ENCODE measurements around the gene KRT77.

KRT77 gene

DNA sequence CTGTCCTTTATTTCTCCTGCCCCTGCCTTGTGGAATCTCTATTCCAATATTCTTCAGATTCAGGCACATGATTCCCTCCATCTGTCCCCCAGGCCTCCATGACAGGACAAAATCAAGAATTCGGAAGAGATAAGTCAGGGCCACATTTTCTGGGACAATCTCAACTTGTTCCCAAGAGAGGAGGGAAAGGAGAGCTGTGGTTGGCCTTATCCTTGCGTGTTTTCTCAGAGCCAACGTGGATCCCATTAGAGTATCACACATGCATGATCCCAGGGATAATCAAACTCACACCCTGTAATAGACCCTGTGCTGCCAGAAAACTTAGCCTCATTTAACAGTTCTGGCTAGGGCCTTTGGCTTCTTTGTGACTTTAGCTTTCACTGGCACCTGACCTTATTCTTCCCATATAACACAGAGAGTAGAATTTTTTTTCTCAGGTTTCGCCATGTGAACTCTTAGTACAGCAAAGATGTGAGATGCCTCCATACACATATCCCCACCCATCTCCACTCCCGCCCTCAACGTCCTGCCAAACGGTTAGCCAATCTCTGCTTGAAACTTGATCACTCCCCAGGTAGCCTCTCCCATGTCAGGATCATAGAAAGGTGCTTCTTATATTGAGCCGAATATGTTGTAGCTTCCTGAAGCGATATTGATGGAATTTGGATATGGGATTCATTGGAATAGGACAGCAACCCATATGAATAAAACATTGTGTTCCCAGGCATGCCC is 16.4 kb downstream of the KRT77 start:
- Histone ChIP-seq H3K9me3 (ENCODE audit: low read depth, low read length) (no peaks in the 10 kb centered on the region), H3K4me3 (no peak overlapping the region), H3K36me3 (ENCODE audit: insufficient read depth, low read length) (no peaks in the 10 kb centered on the region), H3K27ac (no peak overlapping the region), H3K9ac (ENCODE audit: insufficient read length) (no peak overlapping the region)
- TF ChIP-seq EZH2 (IDR thresholded peaks at IDR 0.05), result no peak
- no peak for TF ChIP-seq POLR2AphosphoS5 (IDR thresholded peaks at IDR 0.05; ENCODE audit: borderline replicate concordance, low read depth, low read length)
- no peak for TF ChIP-seq FOXP2 (optimal IDR thresholded peaks at IDR 0.05; ENCODE audit: control extremely low read depth, extremely low read length, insufficient read depth)
- DNase-seq (ENCODE audit: low read depth, low spot score), result no peak

DNA sequence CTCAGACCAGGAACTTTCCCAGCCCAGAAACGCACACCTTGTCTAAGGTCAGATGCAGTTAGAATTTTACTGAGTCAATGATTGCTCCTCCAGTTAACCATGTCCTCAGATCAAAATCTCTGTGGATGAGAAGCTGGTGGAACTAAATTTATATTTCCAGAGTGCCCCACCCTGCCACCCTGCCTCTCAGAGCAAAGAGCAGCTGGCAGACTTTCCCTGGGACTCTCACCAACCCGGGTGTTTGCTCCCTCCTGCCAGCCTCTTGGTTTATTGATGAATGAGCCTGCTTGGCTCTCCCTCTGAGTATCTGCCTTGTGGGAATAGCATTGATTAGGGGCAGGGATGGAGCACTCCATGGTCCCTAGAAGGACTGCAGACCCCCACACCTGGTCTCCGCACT is 17.3 kb downstream of the KRT77 start:
- no peak overlapping the region for H3K4me3 ChIP-seq
- H3K27ac ChIP-seq, result no peak overlapping the region
- TF ChIP-seq FOXP2 (optimal IDR thresholded peaks at IDR 0.05; ENCODE audit: control extremely low read depth, extremely low read length, insufficient read depth), result no peak
- no peak for TF ChIP-seq POLR2AphosphoS5 (IDR thresholded peaks at IDR 0.05; ENCODE audit: borderline replicate concordance, low read depth, low read length)
- no peak for TF ChIP-seq EZH2 (IDR thresholded peaks at IDR 0.05)

DNA sequence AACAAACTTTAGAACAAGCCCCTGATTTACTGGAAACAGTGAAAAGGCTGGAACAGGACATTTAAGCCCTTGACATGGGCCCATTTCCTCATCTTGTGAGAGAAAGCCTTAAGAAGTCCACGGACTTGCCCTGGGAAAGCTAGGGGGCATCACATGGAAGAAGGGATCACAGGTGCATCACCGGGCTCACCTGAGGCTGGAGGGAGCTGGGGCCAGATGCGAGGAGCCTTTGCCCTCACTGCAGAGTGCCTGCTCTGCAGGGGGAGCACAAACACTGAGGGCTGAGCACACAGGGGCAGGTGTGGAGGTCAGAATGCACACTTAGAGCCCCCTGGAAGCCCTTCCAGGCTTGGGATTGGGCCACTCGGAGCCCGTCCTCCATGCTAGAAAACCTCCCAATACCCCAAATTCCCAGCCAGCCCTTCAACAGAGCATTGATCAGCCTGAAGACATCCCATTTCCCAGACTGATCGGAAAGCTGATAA is 17.9 kb downstream of the KRT77 start:
- no peak for DNase-seq (ENCODE audit: low read depth, low spot score)
- no peak overlapping the region for H3K9ac ChIP-seq (ENCODE audit: insufficient read length)
- TF ChIP-seq POLR2AphosphoS5 (IDR thresholded peaks at IDR 0.05; ENCODE audit: borderline replicate concordance, low read depth, low read length), result no peak
- TF ChIP-seq EZH2 (IDR thresholded peaks at IDR 0.05), result no peak
- TF ChIP-seq FOXP2 (optimal IDR thresholded peaks at IDR 0.05; ENCODE audit: control extremely low read depth, extremely low read length, insufficient read depth), result no peak
- no peaks in the 10 kb centered on the region for H3K9me3 ChIP-seq (ENCODE audit: low read depth, low read length)
- H3K4me3 ChIP-seq, result no peak overlapping the region
- H3K36me3 ChIP-seq (ENCODE audit: insufficient read depth, low read length), result no peaks in the 10 kb centered on the region
- H3K27ac ChIP-seq, result no peak overlapping the region

More for the DNA sequence above, 17.3 kb downstream of the KRT77 start:
- H3K36me3 ChIP-seq (ENCODE audit: insufficient read depth, low read length), result no peaks in the 10 kb centered on the region
- no peaks in the 10 kb centered on the region for H3K9me3 ChIP-seq (ENCODE audit: low read depth, low read length)
- no peak overlapping the region for H3K9ac ChIP-seq (ENCODE audit: insufficient read length)
- no peak for DNase-seq (ENCODE audit: low read depth, low spot score)

DNA sequence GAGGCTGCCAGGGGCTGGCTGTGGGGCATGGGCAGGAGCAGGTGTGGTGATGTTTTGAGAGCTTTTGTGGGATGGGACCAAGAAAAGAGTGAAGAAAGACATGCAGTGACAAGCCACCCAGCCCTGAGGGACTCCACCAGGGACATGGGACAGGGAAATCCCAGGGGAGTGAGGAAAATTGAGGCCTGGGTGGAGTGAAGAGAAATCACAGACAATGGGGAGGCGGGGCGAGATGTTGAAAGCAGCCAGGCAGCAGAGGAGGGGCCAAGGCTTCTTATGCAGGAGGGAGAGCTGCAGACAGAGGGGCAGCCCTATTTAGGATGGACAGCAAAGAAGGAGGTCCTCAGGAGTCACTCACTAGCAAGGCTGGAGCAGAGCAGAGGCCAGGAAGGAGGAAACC is 18.9 kb downstream of the KRT77 start:
- Histone ChIP-seq H3K36me3 (ENCODE audit: insufficient read depth, low read length) (no peaks in the 10 kb centered on the region), H3K4me3 (no peak overlapping the region), H3K9me3 (ENCODE audit: low read depth, low read length) (no peaks in the 10 kb centered on the region), H3K9ac (ENCODE audit: insufficient read length) (no peak overlapping the region), H3K27ac (no peak overlapping the region)
- TF ChIP-seq EZH2 (IDR thresholded peaks at IDR 0.05) (no peak), FOXP2 (optimal IDR thresholded peaks at IDR 0.05; ENCODE audit: control extremely low read depth, extremely low read length, insufficient read depth) (no peak), POLR2AphosphoS5 (IDR thresholded peaks at IDR 0.05; ENCODE audit: borderline replicate concordance, low read depth, low read length) (no peak)
- DNase-seq (ENCODE audit: low read depth, low spot score), result no peak

DNA sequence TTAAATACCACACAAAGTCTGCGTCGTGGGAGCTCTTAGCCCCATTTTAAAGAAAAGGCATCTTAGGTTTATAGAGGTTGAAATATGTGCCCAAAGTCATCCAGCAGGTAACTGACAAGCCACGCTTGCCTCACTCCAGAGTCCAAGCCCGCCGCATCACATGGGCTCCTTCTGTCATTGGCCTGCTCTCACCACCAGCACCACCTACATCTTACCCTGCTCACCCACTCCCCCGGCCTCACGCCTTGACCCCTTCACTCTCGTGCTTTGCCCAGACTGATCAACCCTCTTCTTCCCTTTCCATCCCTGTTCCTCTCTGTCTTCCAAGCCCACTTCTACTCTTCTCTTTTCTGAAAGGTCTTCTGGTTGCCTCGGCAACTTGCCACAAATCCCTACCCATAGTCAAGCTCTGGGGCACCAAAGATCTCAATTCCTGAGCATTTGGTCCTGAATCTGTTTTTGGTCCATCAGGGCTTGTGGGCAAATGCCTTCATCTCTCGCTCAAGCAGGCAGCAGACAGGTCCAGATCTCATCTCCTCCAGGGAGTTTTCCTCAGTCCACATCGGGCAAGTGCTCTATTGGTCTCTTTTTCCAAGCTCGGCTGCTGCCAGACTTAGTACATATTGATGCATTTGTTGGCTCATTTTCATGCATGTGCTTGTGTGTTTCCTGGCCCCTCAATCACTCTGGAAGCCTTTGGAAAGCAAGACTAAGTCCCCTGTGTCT is 19.6 kb downstream of the KRT77 start:
- Histone ChIP-seq H3K4me3 (no peak overlapping the region), H3K9ac (ENCODE audit: insufficient read length) (no peak overlapping the region), H3K9me3 (ENCODE audit: low read depth, low read length) (no peaks in the 10 kb centered on the region), H3K27ac (no peak overlapping the region), H3K36me3 (ENCODE audit: insufficient read depth, low read length) (no peaks in the 10 kb centered on the region)
- DNase-seq (ENCODE audit: low read depth, low spot score), result no peak
- TF ChIP-seq POLR2AphosphoS5 (IDR thresholded peaks at IDR 0.05; ENCODE audit: borderline replicate concordance, low read depth, low read length), result no peak
- TF ChIP-seq EZH2 (IDR thresholded peaks at IDR 0.05), result no peak
- TF ChIP-seq FOXP2 (optimal IDR thresholded peaks at IDR 0.05; ENCODE audit: control extremely low read depth, extremely low read length, insufficient read depth), result no peak

DNA sequence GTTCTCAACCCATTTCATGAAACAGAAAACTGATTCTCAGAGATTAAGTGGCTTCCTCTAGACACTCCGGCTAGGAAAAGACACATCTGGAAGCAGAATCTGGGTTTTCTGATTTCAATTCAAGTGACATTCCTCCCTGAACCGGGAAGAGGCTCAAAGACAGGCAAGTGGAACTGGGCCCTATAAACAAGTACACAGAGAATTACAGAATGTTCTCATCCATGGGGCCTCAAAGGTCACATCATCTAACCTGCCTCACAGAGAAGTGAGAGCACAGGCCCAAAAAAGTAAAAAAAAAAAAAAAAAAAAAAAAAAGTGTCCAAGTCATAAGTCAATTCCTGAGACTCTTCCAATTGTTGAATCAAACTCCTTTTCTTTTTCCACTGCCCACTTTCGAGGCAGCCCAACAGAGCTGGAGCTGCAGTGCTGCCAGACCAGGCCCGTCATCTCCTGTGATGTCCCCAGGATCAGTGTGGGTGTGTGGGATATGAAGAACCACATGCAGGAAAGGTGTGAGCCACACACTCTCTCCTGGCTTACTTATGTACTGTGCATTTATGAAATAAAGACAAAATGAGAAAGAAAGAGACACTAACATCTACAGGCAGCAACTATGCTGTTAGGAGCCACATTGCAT is 20.3 kb downstream of the KRT77 start:
- TF ChIP-seq POLR2AphosphoS5 (IDR thresholded peaks at IDR 0.05; ENCODE audit: borderline replicate concordance, low read depth, low read length), result no peak
- no peak for TF ChIP-seq EZH2 (IDR thresholded peaks at IDR 0.05)
- no peak for TF ChIP-seq FOXP2 (optimal IDR thresholded peaks at IDR 0.05; ENCODE audit: control extremely low read depth, extremely low read length, insufficient read depth)
- no peak for DNase-seq (ENCODE audit: low read depth, low spot score)
- no peak overlapping the region for H3K27ac ChIP-seq
- no peaks in the 10 kb centered on the region for H3K36me3 ChIP-seq (ENCODE audit: insufficient read depth, low read length)
- H3K9me3 ChIP-seq (ENCODE audit: low read depth, low read length), result no peaks in the 10 kb centered on the region
- H3K4me3 ChIP-seq, result no peak overlapping the region
- H3K9ac ChIP-seq (ENCODE audit: insufficient read length), result no peak overlapping the region

DNA sequence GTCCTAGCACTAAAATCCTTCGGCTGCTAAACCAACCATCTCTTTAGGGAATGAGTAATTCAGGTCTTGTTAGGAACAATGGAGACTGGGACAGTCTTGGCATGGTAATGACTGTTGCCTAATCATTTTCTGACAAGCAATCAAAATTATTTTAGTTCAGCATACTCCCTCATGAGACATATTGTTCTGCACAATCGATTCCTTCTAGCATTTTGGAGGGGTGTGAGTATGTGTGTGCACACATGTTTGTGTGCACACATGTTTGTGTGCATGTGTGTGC is 21.0 kb downstream of the KRT77 start:
- Histone ChIP-seq H3K36me3 (ENCODE audit: insufficient read depth, low read length) (no peaks in the 10 kb centered on the region), H3K27ac (no peak overlapping the region), H3K9ac (ENCODE audit: insufficient read length) (no peak overlapping the region), H3K9me3 (ENCODE audit: low read depth, low read length) (no peaks in the 10 kb centered on the region), H3K4me3 (no peak overlapping the region)
- no peak for DNase-seq (ENCODE audit: low read depth, low spot score)
- no peak for TF ChIP-seq POLR2AphosphoS5 (IDR thresholded peaks at IDR 0.05; ENCODE audit: borderline replicate concordance, low read depth, low read length)
- TF ChIP-seq EZH2 (IDR thresholded peaks at IDR 0.05), result no peak
- no peak for TF ChIP-seq FOXP2 (optimal IDR thresholded peaks at IDR 0.05; ENCODE audit: control extremely low read depth, extremely low read length, insufficient read depth)

All from SK-N-MC (cell line).